ENCODE results near the gene NR5A2. TPM values are rescaled to one million over a fixed set of nuclear protein-coding genes. Genes with fewer than 3 reads are reported as not detected.

Gene NR5A2
- total RNA-seq, 1 experiment from 2014 or later, result 4.7 TPM

DNA sequence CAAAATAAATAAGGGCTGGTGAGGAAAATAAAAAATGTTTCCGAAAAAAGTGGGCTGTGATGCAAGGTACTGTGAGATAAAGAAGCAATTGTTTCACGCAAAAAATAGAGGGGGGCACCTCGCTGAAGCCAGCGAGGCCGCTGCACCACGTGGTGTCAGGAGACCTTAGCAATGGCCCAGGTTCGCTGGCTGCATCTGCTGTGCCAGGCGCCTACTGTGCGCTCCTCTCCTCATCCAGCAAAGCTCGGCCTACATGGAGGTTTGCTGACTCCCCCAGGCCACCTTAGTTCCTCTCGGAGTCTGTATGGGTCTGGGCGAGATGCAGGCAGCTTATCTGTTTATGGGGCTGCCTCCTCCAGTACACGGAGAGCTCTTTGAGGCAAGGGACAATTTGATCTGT, 119.6 kb downstream of the NR5A2 start:
- Histone ChIP-seq H3K14ac (ENCODE audit: insufficient read depth, low read length) (no peak overlapping the region), H4K91ac (ENCODE audit: insufficient read length, low read depth, low read length) (no peak overlapping the region), H2AFZ (ENCODE audit: low read length) (no peak overlapping the region), H2BK12ac (ENCODE audit: insufficient read length, low read depth, low read length) (no peak overlapping the region), H3K56ac (ENCODE audit: insufficient read length, low read depth, low read length) (no peak overlapping the region), H2BK15ac (ENCODE audit: low read depth, low read length) (no peak overlapping the region), H3K79me2 (ENCODE audit: insufficient read depth, low read length) (no peaks in the 10 kb centered on the region), H4K8ac (replicated peaks; ENCODE audit: insufficient read length, low read depth, low read length) (no peak overlapping the region), H2BK20ac (ENCODE audit: low read depth, low read length, poor library complexity, severe bottlenecking) (no peak overlapping the region), H4K5ac (ENCODE audit: insufficient read length, low read depth, low read length) (no peak overlapping the region), H4K20me1 (ENCODE audit: control insufficient read depth, insufficient read depth, insufficient read length) (no peaks in the 10 kb centered on the region), H2BK120ac (ENCODE audit: low read depth, low read length, poor library complexity, severe bottlenecking) (no peak overlapping the region), H3K4me2 (ENCODE audit: insufficient read depth, insufficient read length, low read length) (no peak overlapping the region), H3K23ac (ENCODE audit: insufficient read length, low read depth, low read length) (no peak overlapping the region), H3T11ph (ENCODE audit: low read length) (no peak overlapping the region), H2BK5ac (ENCODE audit: insufficient read length, low read length) (no peak overlapping the region), H2AK5ac (ENCODE audit: insufficient read length, low read length) (no peak overlapping the region), H3K9me3 (ENCODE audit: control insufficient read depth, low read depth, low read length) (no peaks in the 10 kb centered on the region), H3K27ac (ENCODE audit: insufficient read length, low read depth, low read length) (no peak overlapping the region), H3K9ac (ENCODE audit: extremely low read depth, insufficient read length, low read length) (no peak overlapping the region), H3K18ac (ENCODE audit: insufficient read length, low read depth, low read length) (no peak overlapping the region), H3K79me1 (ENCODE audit: insufficient read depth, low read depth, low read length, poor library complexity, severe bottlenecking) (no peaks in the 10 kb centered on the region), H3K27me3 (ENCODE audit: insufficient read depth, low read length) (no peaks in the 10 kb centered on the region), H3K23me2 (ENCODE audit: insufficient read length, low read depth, low read length, poor library complexity, severe bottlenecking) (no peaks in the 10 kb centered on the region), H3K4me1 (ENCODE audit: insufficient read depth, low read length) (no peaks in the 10 kb centered on the region), H3K4ac (ENCODE audit: low read depth, low read length) (no peak overlapping the region)
- no peaks in the 10 kb centered on the region for H3K4me1 Mint-ChIP-seq
- no peak overlapping the region for H3K27ac Mint-ChIP-seq
- no peak for DNase-seq
- H3K4me3 Mint-ChIP-seq, result no peak overlapping the region
- H3K9me3 Mint-ChIP-seq, result no peaks in the 10 kb centered on the region
- no CpG with 5 or more reads among the region's 13 CpGs for WGBS (ENCODE audit: extremely low coverage, insufficient read length, low lambda C conversion rate)
- no peaks in the 10 kb centered on the region for H3K27me3 Mint-ChIP-seq (ENCODE audit: low read depth)
- TF ChIP-seq, protein P1, sequence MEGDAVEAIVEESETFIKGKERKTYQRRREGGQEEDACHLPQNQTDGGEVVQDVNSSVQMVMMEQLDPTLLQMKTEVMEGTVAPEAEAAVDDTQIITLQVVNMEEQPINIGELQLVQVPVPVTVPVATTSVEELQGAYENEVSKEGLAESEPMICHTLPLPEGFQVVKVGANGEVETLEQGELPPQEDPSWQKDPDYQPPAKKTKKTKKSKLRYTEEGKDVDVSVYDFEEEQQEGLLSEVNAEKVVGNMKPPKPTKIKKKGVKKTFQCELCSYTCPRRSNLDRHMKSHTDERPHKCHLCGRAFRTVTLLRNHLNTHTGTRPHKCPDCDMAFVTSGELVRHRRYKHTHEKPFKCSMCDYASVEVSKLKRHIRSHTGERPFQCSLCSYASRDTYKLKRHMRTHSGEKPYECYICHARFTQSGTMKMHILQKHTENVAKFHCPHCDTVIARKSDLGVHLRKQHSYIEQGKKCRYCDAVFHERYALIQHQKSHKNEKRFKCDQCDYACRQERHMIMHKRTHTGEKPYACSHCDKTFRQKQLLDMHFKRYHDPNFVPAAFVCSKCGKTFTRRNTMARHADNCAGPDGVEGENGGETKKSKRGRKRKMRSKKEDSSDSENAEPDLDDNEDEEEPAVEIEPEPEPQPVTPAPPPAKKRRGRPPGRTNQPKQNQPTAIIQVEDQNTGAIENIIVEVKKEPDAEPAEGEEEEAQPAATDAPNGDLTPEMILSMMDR (conservative IDR thresholded peaks at IDR 0.05), result no peak
- H3K36me3 Mint-ChIP-seq (ENCODE audit: insufficient read depth in 1 of 3, low read depth in 3 of 3), result no peaks in the 10 kb centered on the region

All from H9 (cell line).